ENCODE data around the gene PBXIP1.
A peak's percentile ranks its signal among the peaks of the same experiment; 100 is the strongest.
"Not testable (repeated sequence)": the region's sequence is repeated elsewhere in the genome, so short reads cannot be mapped to it uniquely, and the experiment has no call there.

PBXIP1 gene

DNA sequence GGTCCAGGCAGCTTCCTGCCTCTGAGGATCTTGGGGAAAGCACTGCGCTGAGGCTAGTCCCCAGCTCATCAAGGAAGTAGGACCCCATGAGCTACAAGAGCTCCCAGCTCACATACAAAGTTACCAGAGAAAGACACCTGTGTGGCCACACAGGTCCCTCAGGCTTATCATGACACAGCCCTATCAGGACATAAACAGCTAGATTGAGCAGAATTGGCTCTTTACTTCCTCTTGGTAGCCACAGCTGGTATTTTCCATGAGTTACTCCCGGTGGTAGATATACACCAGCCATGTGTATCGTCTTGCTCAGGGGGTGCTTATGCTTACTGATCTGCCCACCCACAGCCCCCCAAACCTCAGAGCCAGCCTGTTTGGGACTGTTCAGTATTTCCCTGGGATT is 38.7 kb upstream of the PBXIP1 start:
- DNase-seq = no peak

DNA sequence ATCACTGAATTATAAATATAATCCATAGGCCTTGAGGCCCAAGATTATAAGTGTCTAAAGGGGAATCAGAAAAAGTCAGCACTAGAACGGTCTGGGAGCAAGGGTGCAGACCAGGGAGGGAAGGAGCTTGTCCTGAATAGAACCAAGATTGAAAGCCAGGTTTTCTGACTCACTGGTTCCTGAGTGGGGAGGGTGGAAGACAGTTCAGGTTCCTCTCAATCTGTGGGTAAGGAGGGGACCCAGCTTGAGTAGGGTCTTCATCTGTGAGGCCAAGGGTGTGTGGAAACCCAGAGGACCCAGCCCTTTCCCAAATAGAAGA is 38.3 kb upstream of the PBXIP1 start:
- no peak for DNase-seq

DNA sequence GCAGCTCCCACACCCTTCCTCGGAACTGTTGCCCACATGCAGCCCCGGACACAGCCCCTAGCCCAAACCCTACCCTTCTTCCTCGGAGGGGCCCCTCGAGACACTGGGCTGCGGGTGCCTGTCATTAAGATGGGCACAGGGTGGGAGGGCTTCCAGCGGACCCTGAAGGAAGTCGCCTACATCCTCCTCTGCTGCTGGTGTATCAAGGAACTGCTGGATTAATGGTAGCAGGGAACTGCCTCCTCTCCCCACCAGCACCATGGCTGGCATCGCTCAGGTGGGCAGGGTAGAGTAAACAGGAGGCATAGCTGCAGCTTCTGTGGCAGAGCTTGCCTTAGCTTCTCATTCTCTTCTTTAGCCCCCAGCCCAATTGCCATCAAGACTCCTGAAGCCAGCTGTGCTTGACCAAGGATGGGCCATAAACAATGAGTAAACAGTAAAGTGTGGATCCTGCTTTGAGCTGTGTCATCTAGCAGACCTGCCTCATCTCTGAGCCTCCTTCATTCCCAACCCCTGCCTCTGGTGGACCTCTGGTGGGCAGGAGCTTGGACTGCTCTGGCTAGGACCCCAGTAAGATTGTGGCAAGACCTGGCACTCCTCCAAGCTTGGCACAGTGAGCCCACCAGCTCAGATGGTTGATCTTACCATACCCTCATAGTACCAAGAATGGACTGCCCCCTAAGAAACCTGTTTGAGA is 37.8 kb upstream of the PBXIP1 start, which contains the start of gene LENEP:
Gene LENEP, plus strand, starts transcription at position 15 of the 697 bp plus-strand sequence. Its CDS starts 22 bp downstream, at position 37.
- DNase-seq = no peak

- peak; percentile 58 for DNase-seq
These were observed 37.0 kb upstream of the PBXIP1 start for GRCh38 chr1:154992721-154993571.

- DNase-seq = no peak
These were observed 34.4 kb upstream of the PBXIP1 start for GRCh38 chr1:154990276-154990675.

- no peak for DNase-seq
These were observed 33.4 kb upstream of the PBXIP1 start for GRCh38 chr1:154989195-154989860.

DNA sequence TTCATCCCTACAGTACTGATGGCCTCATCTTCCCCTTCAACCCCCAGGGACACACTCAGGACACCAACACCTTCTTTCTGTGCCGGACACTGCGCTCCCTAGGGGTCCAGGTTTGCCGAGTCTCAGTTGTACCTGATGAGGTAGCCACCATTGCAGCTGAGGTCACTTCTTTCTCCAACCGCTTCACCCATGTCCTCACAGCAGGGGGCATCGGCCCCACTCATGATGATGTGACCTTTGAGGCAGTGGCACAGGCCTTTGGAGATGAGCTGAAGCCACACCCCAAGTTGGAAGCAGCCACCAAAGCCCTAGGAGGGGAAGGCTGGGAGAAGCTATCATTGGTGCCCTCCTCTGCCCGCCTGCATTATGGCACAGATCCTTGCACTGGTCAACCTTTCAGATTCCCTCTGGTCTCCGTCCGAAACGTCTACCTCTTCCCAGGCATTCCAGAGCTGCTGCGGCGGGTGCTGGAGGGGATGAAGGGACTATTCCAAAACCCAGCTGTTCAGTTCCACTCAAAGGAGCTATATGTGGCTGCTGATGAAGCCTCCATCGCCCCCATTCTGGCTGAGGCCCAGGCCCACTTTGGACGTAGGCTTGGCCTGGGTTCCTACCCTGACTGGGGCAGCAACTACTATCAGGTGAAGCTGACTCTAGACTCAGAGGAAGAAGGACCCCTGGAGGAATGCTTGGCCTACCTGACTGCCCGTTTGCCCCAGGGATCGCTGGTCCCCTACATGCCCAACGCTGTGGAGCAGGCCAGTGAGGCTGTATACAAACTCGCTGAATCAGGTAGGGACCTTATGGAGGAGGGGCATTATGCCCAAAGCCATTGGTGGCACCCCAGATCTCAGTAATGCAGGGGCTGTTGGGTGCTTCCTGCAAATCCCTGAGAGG is 32.4 kb upstream of the PBXIP1 start:
- no peak for DNase-seq

DNA sequence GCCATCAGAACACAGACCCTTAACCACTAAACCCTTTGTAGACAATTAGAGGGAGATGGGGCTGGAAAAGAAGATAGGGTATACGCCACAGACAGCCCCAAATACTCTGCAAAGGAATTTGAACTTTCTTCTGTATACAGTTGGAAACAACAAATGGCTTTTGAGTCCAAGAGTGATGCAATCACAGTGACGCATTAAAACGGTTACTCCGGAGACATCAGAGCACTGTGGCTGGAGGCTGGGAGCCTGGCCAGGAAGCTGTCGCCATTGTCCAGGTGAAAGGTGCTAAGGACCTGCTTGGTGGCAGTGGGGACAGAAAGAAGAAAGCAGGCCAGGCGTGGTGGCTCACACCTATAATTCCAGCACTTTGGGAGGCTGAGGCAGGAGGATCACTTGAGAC is 31.4 kb upstream of the PBXIP1 start:
- DNase-seq = no peak

DNA sequence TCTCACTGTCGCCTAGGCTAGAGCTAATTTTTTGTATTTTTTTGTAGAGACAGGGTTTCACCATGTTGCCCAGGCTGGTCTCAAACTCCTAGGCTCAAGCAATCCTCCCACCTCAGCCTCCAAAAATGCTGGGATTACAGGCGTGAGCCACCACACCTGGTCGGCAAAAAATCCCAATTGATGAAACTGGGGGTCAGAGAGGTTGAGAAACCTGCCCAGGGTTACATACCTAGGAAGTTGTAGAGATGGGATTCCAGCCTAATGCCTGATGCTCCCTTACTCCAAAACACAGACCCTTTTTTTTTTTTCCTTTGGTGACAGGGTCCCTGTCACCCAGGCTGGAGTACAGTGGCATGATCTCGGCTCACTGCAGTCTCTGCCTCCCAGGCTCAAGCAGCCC is 30.8 kb upstream of the PBXIP1 start:
- DNase-seq = not testable (repeated sequence)

- DNase-seq = peak; percentile 45
These were observed 28.0 kb upstream of the PBXIP1 start for GRCh38 chr1:154983776-154984466.

- DNase-seq = peak; percentile 100
These were observed 27.2 kb upstream of the PBXIP1 start, which contains the start of gene FLAD1 for GRCh38 chr1:154982897-154983648. FLAD1 (plus strand) TSS chr1:154983344; CDS start chr1:154983695, 351 bp downstream.

DNA sequence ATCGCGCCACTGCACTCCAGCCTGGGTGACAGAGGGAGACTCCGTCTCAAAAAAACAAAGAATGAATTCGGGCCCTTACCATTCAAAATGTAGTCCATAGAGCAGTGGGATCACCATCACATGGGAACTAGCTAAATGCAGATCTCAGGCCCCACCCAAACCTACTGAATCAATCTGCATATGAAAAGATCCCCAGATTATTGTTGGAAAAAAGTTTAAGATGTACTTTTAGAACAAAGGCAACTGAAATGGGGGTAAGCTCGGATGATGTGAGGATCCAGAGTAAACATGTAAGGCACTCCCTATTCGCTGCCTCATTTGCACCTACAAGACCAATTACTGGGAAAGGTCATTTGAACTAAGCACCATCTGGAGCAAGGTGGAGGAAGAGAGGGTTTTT is 26.4 kb upstream of the PBXIP1 start:
- peak; percentile 71 for DNase-seq

GRCh38 chr1:154978360-154978759 is 22.5 kb upstream of the PBXIP1 start:
- DNase-seq = no peak

GRCh38 chr1:154977762-154978161 is 21.9 kb upstream of the PBXIP1 start:
- DNase-seq = not testable (repeated sequence)

GRCh38 chr1:154975409-154976059 is 19.6 kb upstream of the PBXIP1 start:
- DNase-seq = peak; percentile 57

DNA sequence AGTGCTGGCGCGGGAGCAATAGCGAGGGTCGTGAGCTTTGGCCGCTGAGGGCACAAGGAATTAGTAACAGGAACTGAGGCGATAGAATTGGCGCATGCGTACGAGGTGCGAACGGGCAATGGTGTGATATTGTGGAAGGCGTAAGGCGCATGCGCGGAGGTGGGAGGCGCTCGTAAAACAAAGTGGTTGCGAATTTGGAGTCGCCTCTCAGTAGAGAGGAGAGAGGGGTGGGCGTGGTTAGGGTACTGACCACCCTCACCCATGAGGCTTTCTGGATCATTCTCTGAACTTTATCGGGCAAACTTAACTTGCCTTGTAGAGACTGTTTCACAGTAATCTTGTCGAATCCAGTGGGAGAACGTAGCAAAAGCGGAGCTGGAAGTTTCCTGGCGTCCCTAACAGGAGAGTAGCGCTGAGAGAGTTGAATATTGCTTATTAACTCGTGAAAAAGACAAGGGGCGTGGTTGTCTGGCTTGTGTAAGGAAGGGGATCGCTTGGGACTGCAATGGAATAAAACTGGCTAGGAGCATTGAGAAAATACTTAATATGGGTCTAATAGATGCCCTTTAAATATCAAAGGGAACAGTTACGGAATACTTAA is 19.0 kb upstream of the PBXIP1 start:
- DNase-seq = peak; percentile 96

DNA sequence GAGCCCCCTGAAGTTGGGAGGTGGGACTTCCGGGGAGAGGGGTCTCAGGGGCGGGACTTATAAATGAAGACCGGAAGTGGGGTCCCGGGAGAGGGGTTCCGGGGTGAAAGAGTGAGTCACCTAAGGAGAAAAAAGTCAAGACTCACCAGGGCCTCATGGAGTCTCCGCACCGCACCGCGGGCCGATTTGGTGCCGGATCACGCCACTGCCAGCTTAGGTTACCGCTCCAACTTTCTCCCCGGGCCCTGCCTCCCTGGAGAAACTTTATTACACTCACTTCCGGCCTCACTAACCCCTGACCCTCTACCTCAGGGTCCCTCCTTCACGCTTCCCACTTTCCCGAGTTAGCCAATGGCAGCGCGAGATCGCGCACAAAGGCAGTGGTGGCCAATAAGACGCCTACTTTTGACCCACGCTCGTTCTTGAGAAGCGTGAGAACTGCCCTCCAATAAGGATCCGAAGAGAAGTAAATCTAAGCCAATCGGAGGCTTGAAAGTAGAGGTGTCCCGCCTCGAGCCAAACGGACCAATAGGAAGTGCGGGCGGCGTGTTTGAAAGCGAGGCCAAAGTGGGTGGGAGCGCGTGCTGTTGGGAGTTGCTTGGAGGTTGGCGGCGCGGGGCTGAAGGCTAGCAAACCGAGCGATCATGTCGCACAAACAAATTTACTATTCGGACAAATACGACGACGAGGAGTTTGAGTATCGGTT is 18.4 kb upstream of the PBXIP1 start, which contains the start of gene CKS1B:
Gene CKS1B, plus strand, starts transcription at position 580 of the 706 bp plus-strand sequence. Its CDS starts 65 bp downstream, at position 645.
- DNase-seq = peak; percentile 100

- DNase-seq = peak; percentile 92
These were observed 17.6 kb upstream of the PBXIP1 start for GRCh38 chr1:154973344-154974101.
